Spleen (tissue), 11 donors: Measurements from ENCODE around the gene RAB6A. TPM values are rescaled to one million over a fixed set of nuclear protein-coding genes. Genes with fewer than 3 reads are reported as not detected.

ENCODE experiments used
- DNase-seq: peaks from one replicate; pipeline ENCODE4 v3.0.0-alpha.2; 2020
- H3K27ac ChIP-seq, 8 donors: fragments of 200-600 bp; sonication (generic) in 7 of 8; 1 replicate in 4 of 8; 2 replicates in 4 of 8; pipeline versions ENCODE4 v1.5.0 to v1.8.0; 2016 to 2021; ENCODE audit warnings: inconsistent platforms in 4 of 8, mild to moderate bottlenecking in 4 of 8, moderate library complexity in 1 of 8
- H3K27me3 ChIP-seq, 7 donors: fragments of 200-600 bp; sonication (generic) in 6 of 7; replicated peaks in 1 of 7; 1 replicate in 4 of 7; 2 replicates in 3 of 7; pipeline versions ENCODE4 v1.5.0 to v1.8.0; 2016 to 2021; ENCODE audit warnings: inconsistent platforms in 3 of 7, mild to moderate bottlenecking in 1 of 7
- H3K36me3 ChIP-seq, 6 donors: fragments of 200-600 bp; sonication (generic) in 5 of 6; 1 replicate in 4 of 6; 2 replicates in 2 of 6; pipeline versions ENCODE4 v1.5.0 to v1.8.0; 2016 to 2021; ENCODE audit warnings: inconsistent platforms in 2 of 6
- H3K4me1 ChIP-seq, 6 donors: fragments of 200-600 bp; sonication (generic) in 5 of 6; 1 replicate in 3 of 6; 2 replicates in 3 of 6; pipeline versions ENCODE4 v1.5.0 to v1.8.0; 2016 to 2021; ENCODE audit warnings: inconsistent platforms in 3 of 6
- H3K4me3 ChIP-seq, 8 donors: fragments of 200-600 bp; sonication (generic) in 7 of 8; 1 replicate in 4 of 8; 2 replicates in 4 of 8; pipeline versions ENCODE4 v1.5.0 to v1.8.0; 2016 to 2021; ENCODE audit warnings: inconsistent platforms in 4 of 8, mild to moderate bottlenecking in 4 of 8, moderate library complexity in 2 of 8
- H3K9me3 ChIP-seq, 8 donors: fragments of 200-600 bp; sonication (generic) in 7 of 8; 1 replicate in 4 of 8; 2 replicates in 4 of 8; pipeline versions ENCODE4 v1.5.0 to v1.8.0; 2016 to 2021; ENCODE audit warnings: inconsistent platforms in 4 of 8
- POLR2A ChIP-seq, 3 donors: fragments of 450-650 bp; IDR thresholded peaks; one replicate each; pipeline ENCODE4 v1.5.1; 2017; ENCODE audit warnings: antibody characterized with exemption in 3 of 3, mild to moderate bottlenecking in 1 of 3
- POLR2AphosphoS5 ChIP-seq, 3 donors: sonication (generic); formaldehyde crosslinking; IDR thresholded peaks; one replicate each; pipeline ENCODE4 v1.5.1; 2017; ENCODE audit warnings: antibody characterized with exemption in 3 of 3
- WGBS, 5 donors: extraction: QIAGEN DNeasy Blood & Tissue Kit in 3 of 5; methylation state at CpG; one replicate each; pipeline versions ENCODE4 v1.1.5 to v1.1.7; 2013 to 2018; 5-methylcytosine and 5-hydroxymethylcytosine counted together
- intact Hi-C: fragments of 100-400 bp; cut with DNase I; formaldehyde crosslinking; loops from one replicate; pipeline ENCODE4 v1.15.0; 2023; ENCODE audit warnings: low total_unique reads
- polyA plus RNA-seq, 3 donors: library from polyadenylated mRNA; stranded (reverse); fragments of 200-250 nt; gene quantifications; one replicate each; pipeline ENCODE4 v1.2.1, GENCODE V29; 2013
- total RNA-seq, 7 donors: library from RNA; depleted of rRNA in 3 of 7; stranded (reverse); fragments of >200 nt in 3 of 7; fragmentation: NEBNext Ultra II Directional in 4 of 7; extraction: Animal tissue kit (Norgen Biotek cat#: 25700) in 4 of 7; gene quantifications; one replicate each; pipeline versions ENCODE4 v1.1.0 to v1.2.1, GENCODE V29; 2016 to 2021
- TF ChIP-seq, protein P1 (sequence below), 11 experiments: fragments of 200-600 bp in 7 of 11; fragments of 450-650 bp in 4 of 11; sonication (generic) in 4 of 11; IDR thresholded peaks in 8 of 11; conservative IDR thresholded peaks in 3 of 11; 1 replicate in 7 of 11; 2 replicates in 4 of 11; pipeline versions ENCODE4 v1.4.0 to v1.8.0; 2016 to 2021; ENCODE audit warnings: antibody characterized with exemption in 11 of 11, inconsistent platforms in 4 of 11, mild to moderate bottlenecking in 1 of 11
- donor health status: healthy with polysubstance abuse.
- donor health status: DM: no; HTN: no; CAD: no; lungs with moderate emphysema.
- donor health status: DM: no; HTN: no; CAD: no.
- donor health status: Bipolar disorder and iron deficiency.
- donor health status: healthy.
- donor health status: DM: no; HTN: no; CAD: no.
- donor health status: DM: yes; HTN: yes; CAD: no.

RAB6A gene
- total and polyA plus RNA-seq, 10 donors, result 25.7 to 144 (median 97.4) TPM

DNA sequence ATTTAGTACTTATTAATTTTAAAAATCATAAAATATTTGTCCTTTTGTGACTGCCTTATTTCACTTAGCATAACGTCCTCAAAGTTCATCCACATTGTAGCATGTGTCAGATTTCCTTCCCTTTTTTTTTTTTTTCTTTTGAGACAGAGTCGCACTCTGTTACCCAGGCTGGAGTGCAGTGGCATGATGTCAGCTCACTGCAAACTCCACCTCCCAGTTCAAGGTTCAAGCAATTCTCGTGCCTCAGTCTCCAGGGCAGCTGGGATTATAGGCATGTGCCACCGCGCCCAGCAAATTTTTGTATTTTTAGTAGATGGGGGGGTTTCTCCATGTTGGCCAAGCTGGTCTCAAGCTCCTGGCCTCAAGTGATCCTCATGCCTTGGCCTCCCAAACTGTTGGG is 10.6 kb downstream of the RAB6A start:
- TF ChIP-seq, protein P1, sequence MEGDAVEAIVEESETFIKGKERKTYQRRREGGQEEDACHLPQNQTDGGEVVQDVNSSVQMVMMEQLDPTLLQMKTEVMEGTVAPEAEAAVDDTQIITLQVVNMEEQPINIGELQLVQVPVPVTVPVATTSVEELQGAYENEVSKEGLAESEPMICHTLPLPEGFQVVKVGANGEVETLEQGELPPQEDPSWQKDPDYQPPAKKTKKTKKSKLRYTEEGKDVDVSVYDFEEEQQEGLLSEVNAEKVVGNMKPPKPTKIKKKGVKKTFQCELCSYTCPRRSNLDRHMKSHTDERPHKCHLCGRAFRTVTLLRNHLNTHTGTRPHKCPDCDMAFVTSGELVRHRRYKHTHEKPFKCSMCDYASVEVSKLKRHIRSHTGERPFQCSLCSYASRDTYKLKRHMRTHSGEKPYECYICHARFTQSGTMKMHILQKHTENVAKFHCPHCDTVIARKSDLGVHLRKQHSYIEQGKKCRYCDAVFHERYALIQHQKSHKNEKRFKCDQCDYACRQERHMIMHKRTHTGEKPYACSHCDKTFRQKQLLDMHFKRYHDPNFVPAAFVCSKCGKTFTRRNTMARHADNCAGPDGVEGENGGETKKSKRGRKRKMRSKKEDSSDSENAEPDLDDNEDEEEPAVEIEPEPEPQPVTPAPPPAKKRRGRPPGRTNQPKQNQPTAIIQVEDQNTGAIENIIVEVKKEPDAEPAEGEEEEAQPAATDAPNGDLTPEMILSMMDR (IDR thresholded peaks at IDR 0.05 in 8 of 11, conservative IDR thresholded peaks at IDR 0.05 in 3 of 11), result no peak
- TF ChIP-seq POLR2A (IDR thresholded peaks at IDR 0.05), result no peak
- TF ChIP-seq POLR2AphosphoS5 (IDR thresholded peaks at IDR 0.05), result no peak
- no peak for DNase-seq
- no peaks in the 10 kb centered on the region for H3K9me3 ChIP-seq
- H3K4me1 ChIP-seq, result peaks cover 0 to 81% (median 30%) of the 10 kb centered on the region in 6 donors
- WGBS, 5 donors, result 39 to 56% (median 49%) methylated on average over 5 of the region's 5 CpGs
- peaks cover 0 to 9% (median 0%) of the 10 kb centered on the region in 6 donors for H3K36me3 ChIP-seq
- intact Hi-C loops, result no loop called here
- H3K27me3 ChIP-seq, result no peaks in the 10 kb centered on the region
- no peak overlapping the region for H3K27ac ChIP-seq
- H3K4me3 ChIP-seq, result no peak overlapping the region

DNA sequence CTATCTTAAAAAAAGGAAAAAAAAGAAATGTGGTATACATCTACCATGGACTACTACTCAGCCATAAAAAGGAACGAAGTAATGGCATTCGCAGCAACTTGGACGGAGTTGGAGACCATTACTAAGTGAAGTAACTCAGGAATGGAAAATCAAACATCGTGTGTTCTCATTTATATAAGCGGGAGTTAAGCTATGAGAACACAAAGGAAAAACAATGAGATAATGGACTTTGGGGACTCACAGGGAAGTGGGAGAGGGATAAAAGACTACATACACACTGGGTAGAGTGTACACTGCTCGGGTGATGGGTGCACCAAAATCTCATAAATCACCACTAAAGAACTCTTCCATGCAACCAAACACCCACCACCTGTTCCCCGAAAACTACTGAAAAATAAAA is 11.8 kb downstream of the RAB6A start:
- intact Hi-C loops, result no loop called here
- Histone ChIP-seq H3K36me3 (peaks cover 0 to 9% (median 0%) of the 10 kb centered on the region in 6 donors), H3K27ac (no peak overlapping the region), H3K4me3 (no peak overlapping the region), H3K4me1 (peaks cover 0 to 72% (median 30%) of the 10 kb centered on the region in 6 donors), H3K27me3 (no peaks in the 10 kb centered on the region), H3K9me3 (no peaks in the 10 kb centered on the region)
- 95 to 98% (median 96%) methylated on average over 7 of the region's 7 CpGs for WGBS, 5 donors
- DNase-seq, result no peak
- no peak for TF ChIP-seq POLR2AphosphoS5 (IDR thresholded peaks at IDR 0.05)
- TF ChIP-seq, protein P1 (IDR thresholded peaks at IDR 0.05 in 8 of 11, conservative IDR thresholded peaks at IDR 0.05 in 3 of 11), result no peak
- TF ChIP-seq POLR2A (IDR thresholded peaks at IDR 0.05), result no peak

DNA sequence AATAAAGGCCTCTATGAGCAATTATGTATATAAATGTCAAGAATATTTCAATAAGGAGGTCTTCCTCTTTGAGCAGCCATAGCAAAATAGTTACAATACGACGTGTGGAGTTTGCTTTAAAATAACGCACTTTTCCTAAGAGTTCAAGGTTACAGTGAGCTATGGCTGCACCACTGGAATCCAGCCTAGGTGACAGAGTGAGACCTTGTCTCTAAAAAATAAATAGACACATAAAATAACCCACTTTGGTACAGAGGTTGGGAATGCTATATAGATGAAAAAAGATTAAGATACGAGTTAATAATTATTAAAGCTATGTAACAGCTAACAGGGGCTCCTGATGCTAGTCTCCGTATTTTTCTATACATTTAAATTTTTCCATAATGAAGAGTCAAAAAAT is 12.6 kb downstream of the RAB6A start:
- 82 to 93% (median 84%) methylated on average over 5 of the region's 5 CpGs for WGBS, 5 donors
- intact Hi-C loops, result no loop called here
- H3K4me1 ChIP-seq, result peaks cover 0 to 73% (median 30%) of the 10 kb centered on the region in 6 donors

DNA sequence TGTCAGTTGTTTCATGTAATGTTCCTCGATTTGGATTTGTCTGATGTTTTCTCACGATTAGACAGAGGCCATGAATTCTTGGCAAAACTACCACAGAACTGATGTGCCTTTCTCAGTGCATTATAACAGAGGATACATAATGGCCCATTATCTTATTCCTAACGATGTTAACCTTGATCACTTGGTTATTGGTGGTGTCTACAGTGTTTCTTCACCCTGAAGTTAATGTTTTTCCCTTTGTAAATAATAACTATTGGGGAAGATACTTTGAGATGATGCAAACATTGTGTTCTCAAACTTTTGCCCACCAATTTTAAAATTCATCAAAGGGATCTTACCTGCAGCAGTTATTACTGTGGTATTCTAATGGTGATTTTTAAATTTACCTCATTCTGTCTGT is 13.1 kb downstream of the RAB6A start:
- intact Hi-C loops, result no loop called here
- 78 to 84% (median 82%) methylated on average over 3 of the region's 3 CpGs for WGBS, 5 donors
- Histone ChIP-seq H3K4me3 (no peak overlapping the region), H3K27ac (no peak overlapping the region), H3K27me3 (no peaks in the 10 kb centered on the region), H3K36me3 (no peaks in the 10 kb centered on the region), H3K4me1 (peaks cover 0 to 72% (median 28%) of the 10 kb centered on the region in 6 donors), H3K9me3 (no peaks in the 10 kb centered on the region)
- DNase-seq, result no peak
- TF ChIP-seq POLR2A (IDR thresholded peaks at IDR 0.05) (no peak), POLR2AphosphoS5 (IDR thresholded peaks at IDR 0.05) (no peak)
- TF ChIP-seq, protein P1 (IDR thresholded peaks at IDR 0.05 in 8 of 11, conservative IDR thresholded peaks at IDR 0.05 in 3 of 11), result no peak

More for the DNA sequence above, 12.6 kb downstream of the RAB6A start:
- Histone ChIP-seq H3K27me3 (no peaks in the 10 kb centered on the region), H3K9me3 (no peaks in the 10 kb centered on the region), H3K4me3 (no peak overlapping the region), H3K36me3 (peaks cover 0 to 5% (median 0%) of the 10 kb centered on the region in 6 donors), H3K27ac (no peak overlapping the region)
- DNase-seq, result no peak
- TF ChIP-seq POLR2AphosphoS5 (IDR thresholded peaks at IDR 0.05) (no peak), POLR2A (IDR thresholded peaks at IDR 0.05) (no peak)
- TF ChIP-seq, protein P1 (IDR thresholded peaks at IDR 0.05 in 8 of 11, conservative IDR thresholded peaks at IDR 0.05 in 3 of 11), result no peak
